ENCODE measurements around the gene HTR1B. TPM values are rescaled to one million over a fixed set of nuclear protein-coding genes. Genes with fewer than 3 reads are reported as not detected.
A peak's percentile ranks its signal among the peaks of the same experiment; 100 is the strongest.

The HTR1B gene
- total RNA-seq, 1 experiment from 2014 or later: 0.74 TPM

GRCh38 chr6:77433888-77434287 is 29.4 kb downstream of the HTR1B start:
- RAD21 ChIA-PET (ENCODE audit: low non-redundant PET in 1 of 2, low total read pairs in 2 of 2, uncharacterized antibody in 2 of 2, unreplicated experiment in 2 of 2): no interaction called here

GRCh38 chr6:77430504-77430903 is 32.8 kb downstream of the HTR1B start:
- ATAC-seq (no peak), DNase-seq (ENCODE audit: low read depth, low spot score) (no peak)
- ChIA-PET RAD21 (ENCODE audit: low non-redundant PET in 1 of 2, low total read pairs in 2 of 2, uncharacterized antibody in 2 of 2, unreplicated experiment in 2 of 2) (no interaction called here), POLR2A (no interaction called here), CTCF (no interaction called here)
- no peak overlapping the region for H2AFZ ChIP-seq (ENCODE audit: low read depth, low read length, poor library complexity, severe bottlenecking)
- no peaks in the 10 kb centered on the region for H3K79me2 ChIP-seq (ENCODE audit: insufficient read depth, low read length)
- H3K4me1 ChIP-seq (ENCODE audit: control insufficient read depth in 1 of 2, insufficient read depth in 2 of 2, low read length in 2 of 2): no peaks in the 10 kb centered on the region
- H3K27ac ChIP-seq (ENCODE audit: low read depth, low read length): no peak overlapping the region
- no peaks in the 10 kb centered on the region for H3K9me2 ChIP-seq (ENCODE audit: insufficient read depth)
- BruUV-seq (replicated peaks): no TSS peak
- H3K4me3 ChIP-seq (replicated peaks in 1 of 2; ENCODE audit: low read depth in 1 of 2, low read length in 2 of 2): no peak overlapping the region
- no peak overlapping the region for H3K4me2 ChIP-seq (ENCODE audit: low read length)
- intact Hi-C loops (cut with micrococcal nuclease): no loop called here
- no peaks in the 10 kb centered on the region for H3K36me3 ChIP-seq (ENCODE audit: control insufficient read depth in 1 of 2, insufficient read depth in 2 of 2, low read length in 2 of 2)
- no peak for TF ChIP-seq FOSL1 (IDR thresholded peaks at IDR 0.05; ENCODE audit: low read depth)
- no peak for TF ChIP-seq POLR2A (IDR thresholded peaks at IDR 0.05; ENCODE audit: borderline replicate concordance, extremely low read depth, insufficient read depth, insufficient read length)
- no peak for TF ChIP-seq EGR1 (IDR thresholded peaks at IDR 0.05; ENCODE audit: low read depth)
- TF ChIP-seq SRF (IDR thresholded peaks at IDR 0.05; ENCODE audit: low read depth): no peak
- no peak for TF ChIP-seq SP1 (IDR thresholded peaks at IDR 0.05; ENCODE audit: low read depth)
- no peak for TF ChIP-seq RAD21 (IDR thresholded peaks at IDR 0.05; ENCODE audit: low read depth)
- TF ChIP-seq POLR2AphosphoS5 (IDR thresholded peaks at IDR 0.05; ENCODE audit: low read depth, low read length): no peak
- TF ChIP-seq EZH2 (IDR thresholded peaks at IDR 0.05): no peak
- no peak overlapping the region for H3K9ac ChIP-seq (ENCODE audit: low read length)
- H3K9me3 ChIP-seq (ENCODE audit: control insufficient read depth in 1 of 2, insufficient read depth in 1 of 2, low read depth in 1 of 2, low read length in 2 of 2): no peaks in the 10 kb centered on the region
- H3K27me3 ChIP-seq (ENCODE audit: insufficient read depth, low read length): no peaks in the 10 kb centered on the region
- no peaks in the 10 kb centered on the region for H4K20me1 ChIP-seq (ENCODE audit: insufficient read depth)

More at GRCh38 chr6:77433888-77434287, 29.4 kb downstream of the HTR1B start:
- H3K36me3 ChIP-seq (ENCODE audit: control insufficient read depth in 1 of 2, insufficient read depth in 2 of 2, low read length in 2 of 2): no peaks in the 10 kb centered on the region
- no peaks in the 10 kb centered on the region for H3K79me2 ChIP-seq (ENCODE audit: insufficient read depth, low read length)
- H3K9ac ChIP-seq (ENCODE audit: low read length): no peak overlapping the region
- no peaks in the 10 kb centered on the region for H3K9me3 ChIP-seq (ENCODE audit: control insufficient read depth in 1 of 2, insufficient read depth in 1 of 2, low read depth in 1 of 2, low read length in 2 of 2)
- POLR2A ChIA-PET: interaction anchor here (1.2 kb wide), 1 partner anchor 10 kb away, joined by 4 read pairs; no protein-coding TSS in a partner anchor
- H3K4me1 ChIP-seq (ENCODE audit: control insufficient read depth in 1 of 2, insufficient read depth in 2 of 2, low read length in 2 of 2): no peaks in the 10 kb centered on the region
- CTCF ChIA-PET: no interaction called here
- H2AFZ ChIP-seq (ENCODE audit: low read depth, low read length, poor library complexity, severe bottlenecking): peak overlapping the region; percentile 57
- no peaks in the 10 kb centered on the region for H4K20me1 ChIP-seq (ENCODE audit: insufficient read depth)
- no peak overlapping the region for H3K4me2 ChIP-seq (ENCODE audit: low read length)
- BruUV-seq (replicated peaks): no TSS peak
- TF ChIP-seq CTCF (IDR thresholded peaks at IDR 0.05 in 2 of 3, conservative IDR thresholded peaks at IDR 0.05 in 1 of 3; ENCODE audit: borderline replicate concordance in 1 of 3, insufficient read depth in 1 of 3, low read depth in 2 of 3, low read length in 2 of 3) (no peak), YY1 (IDR thresholded peaks at IDR 0.05; ENCODE audit: extremely low read depth, insufficient replicate concordance, low read depth, low read length) (no peak), SIN3A (IDR thresholded peaks at IDR 0.05; ENCODE audit: low read depth) (no peak), EGR1 (IDR thresholded peaks at IDR 0.05; ENCODE audit: low read depth) (no peak)
- no peaks in the 10 kb centered on the region for H3K9me2 ChIP-seq (ENCODE audit: insufficient read depth)
- no peak overlapping the region for H3K27ac ChIP-seq (ENCODE audit: low read depth, low read length)
- DNase-seq (ENCODE audit: low read depth, low spot score) (no peak), ATAC-seq (no peak)
- H3K4me3 ChIP-seq (replicated peaks in 1 of 2; ENCODE audit: low read depth in 1 of 2, low read length in 2 of 2): no peak overlapping the region
- intact Hi-C loops (cut with micrococcal nuclease): no loop called here
- no peaks in the 10 kb centered on the region for H3K27me3 ChIP-seq (ENCODE audit: insufficient read depth, low read length)
